GM18873 (cell line): ENCODE measurements around the gene REEP6.

Experiments
- ATAC-seq: cut with Tn5 transposase; IDR thresholded peaks from one replicate; pipeline ENCODE4 v1.9.1; 2021; ENCODE audit warnings: mild to moderate bottlenecking, moderate library complexity, moderate number of reproducible peaks; ENCODE audit not compliant: unreplicated experiment, low FRiP score

Gene REEP6

DNA sequence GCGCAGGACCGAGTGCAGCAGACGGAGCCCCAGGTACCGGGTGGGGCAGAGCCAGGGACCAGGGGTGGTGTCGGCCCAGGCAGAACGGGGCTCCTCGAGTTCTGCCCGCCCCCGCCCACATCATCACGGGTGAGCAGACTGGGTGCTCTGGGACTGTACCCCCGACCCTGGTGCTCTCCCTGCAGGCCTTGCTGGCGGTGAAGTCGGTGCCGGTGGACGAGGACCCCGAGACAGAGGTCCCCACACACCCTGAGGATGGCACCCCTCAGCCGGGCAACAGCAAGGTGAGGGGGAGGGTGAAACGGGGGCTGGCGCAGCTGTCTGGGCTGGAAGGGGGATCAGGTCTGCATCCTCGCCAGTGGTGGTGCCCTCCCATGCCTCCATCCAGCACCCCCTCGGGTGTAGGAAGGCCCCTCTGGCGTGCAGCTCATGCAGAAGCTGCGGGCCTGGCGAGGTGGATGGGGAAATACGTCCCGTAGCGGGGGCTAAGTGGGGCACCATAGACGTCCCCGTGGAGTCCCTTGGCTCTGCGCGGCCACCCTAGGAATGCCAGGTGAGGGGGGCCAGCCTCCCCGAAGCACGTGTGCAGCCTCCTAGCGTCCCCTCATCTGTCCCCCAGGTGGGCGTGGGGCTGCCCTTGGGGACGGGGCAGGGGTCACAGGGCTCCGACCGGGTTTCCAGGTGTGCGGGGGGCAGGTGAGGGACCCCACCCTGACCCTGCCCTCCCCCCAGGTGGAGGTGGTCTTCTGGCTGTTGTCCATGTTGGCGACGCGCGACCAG, 34.7 kb upstream of the REEP6 start:
- ATAC-seq = no peak

DNA sequence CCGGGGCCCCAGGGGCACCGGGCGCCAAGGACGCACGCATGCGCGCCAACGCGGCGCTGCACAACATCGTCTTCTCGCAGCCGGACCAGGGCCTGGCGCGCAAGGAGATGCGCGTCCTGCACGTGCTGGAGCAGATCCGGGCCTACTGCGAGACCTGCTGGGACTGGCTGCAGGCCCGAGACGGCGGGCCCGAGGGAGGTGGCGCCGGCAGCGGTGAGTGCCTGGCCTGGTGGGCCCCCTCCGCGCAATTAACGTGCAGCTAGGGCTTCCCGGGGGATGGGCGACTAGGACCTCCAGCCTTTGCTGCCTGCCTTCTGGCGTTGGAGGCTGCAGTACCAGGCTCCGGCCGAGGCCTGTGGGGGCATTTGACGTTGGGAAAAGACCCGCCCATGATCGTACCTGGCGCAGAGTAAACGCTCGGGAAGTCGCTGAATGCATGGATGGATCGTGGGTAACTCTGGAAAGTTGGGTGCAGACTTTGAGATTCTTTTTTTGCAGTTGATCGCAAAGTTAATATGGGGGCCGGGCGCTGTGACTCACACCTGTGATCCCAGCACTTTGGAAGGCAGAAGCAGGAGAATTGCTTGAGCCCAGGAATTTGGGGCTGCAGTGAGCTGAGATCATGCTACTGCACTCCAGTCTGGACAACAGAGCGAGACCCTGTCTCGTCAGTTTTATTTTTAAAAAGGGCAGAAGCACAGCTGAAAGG, 33.8 kb upstream of the REEP6 start:
- no peak for ATAC-seq

DNA sequence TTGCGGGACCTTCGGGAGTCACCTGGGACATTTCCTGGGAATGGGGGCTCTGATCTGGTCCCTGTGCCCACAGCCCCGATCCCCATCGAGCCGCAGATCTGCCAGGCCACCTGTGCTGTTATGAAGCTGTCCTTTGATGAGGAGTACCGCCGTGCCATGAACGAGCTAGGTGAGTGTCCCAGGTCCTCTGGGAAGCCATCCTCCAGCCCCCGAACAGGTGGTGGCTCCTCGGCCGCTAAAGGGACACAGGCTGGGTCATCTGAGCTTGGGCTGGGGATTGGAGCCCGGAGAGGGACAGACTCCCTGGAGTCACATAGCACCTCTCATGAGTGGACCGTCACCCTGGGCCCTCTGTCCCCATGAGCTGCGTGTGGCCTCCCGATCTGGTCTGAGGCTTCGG, 33.1 kb upstream of the REEP6 start:
- ATAC-seq = no peak

DNA sequence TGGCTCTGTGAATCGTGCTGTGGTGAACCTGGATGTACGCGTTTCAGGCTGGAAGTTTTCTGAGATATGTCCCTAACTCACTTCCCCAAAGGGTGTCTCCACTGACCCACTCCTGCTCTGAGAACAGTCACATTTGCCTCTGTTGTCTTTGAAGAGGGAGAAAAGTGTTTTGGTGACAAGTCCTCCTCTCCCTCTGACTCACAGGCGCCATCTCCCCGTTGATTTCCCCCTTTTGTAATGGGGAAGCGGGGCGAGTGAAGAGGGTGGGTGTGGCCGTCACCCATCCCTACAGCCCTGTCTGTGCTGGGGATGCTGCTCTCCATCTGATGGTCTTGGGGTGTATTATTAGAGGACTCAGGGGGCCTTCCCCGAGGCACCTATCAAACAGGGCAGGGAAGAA, 31.5 kb upstream of the REEP6 start:
- ATAC-seq = no peak

DNA sequence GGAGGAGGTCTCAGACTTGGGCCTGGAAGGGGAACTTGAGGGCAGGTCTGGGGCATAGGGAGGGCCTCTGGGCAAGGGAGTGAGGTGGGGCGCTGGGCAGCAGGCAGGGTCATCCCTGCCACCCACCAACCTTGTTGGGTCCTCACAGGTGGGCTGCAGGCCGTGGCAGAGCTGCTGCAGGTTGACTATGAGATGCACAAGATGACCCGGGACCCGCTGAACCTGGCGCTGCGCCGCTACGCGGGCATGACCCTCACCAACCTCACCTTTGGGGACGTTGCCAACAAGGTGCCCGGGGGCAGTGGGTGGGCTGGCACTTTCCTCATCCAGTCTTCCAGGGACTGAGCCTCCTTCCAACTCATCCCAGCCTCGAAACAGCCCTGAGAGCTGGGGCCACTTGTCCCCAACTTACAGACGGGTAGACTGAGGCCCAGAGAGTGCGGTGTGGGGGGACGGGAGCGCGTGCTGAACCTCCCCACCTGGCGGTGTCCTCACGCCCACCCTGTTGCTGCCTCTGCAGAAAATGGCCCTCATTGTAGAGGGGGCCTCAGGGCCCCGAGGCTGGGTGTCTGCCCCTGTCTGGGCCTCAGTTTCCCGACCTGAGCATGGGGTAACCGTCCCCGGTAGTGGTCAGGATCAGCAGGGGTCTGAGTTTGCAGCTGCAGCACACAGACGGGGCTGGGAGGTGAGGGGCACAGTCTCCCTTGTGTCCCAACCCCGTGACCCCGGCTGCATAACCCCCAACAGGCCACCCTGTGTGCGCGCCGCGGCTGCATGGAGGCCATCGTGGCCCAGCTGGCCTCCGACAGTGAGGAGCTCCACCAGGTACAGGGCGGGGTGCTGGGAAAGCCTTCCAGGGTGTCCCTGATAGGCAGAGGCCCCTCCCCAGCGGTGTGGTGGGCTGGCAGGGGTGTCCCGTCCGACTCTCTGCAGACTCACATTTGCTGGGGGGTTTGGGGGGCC, 30.7 kb upstream of the REEP6 start:
- no peak for ATAC-seq

DNA sequence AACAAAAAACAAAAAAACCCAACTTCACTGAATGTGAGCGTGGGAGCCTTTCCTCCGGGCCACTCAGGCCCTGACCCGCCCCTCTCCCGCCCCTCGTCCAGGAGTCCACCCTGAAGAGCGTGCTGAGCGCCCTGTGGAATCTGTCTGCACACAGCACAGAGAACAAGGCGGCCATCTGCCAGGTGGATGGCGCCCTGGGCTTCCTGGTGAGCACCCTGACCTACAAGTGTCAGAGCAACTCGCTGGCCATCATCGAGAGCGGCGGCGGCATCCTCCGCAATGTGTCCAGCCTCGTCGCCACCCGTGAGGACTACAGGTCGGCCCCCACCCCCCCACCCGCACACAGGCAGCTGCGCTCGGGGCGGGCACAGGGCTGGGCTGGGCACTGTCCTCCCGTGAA, 29.1 kb upstream of the REEP6 start:
- no peak for ATAC-seq

DNA sequence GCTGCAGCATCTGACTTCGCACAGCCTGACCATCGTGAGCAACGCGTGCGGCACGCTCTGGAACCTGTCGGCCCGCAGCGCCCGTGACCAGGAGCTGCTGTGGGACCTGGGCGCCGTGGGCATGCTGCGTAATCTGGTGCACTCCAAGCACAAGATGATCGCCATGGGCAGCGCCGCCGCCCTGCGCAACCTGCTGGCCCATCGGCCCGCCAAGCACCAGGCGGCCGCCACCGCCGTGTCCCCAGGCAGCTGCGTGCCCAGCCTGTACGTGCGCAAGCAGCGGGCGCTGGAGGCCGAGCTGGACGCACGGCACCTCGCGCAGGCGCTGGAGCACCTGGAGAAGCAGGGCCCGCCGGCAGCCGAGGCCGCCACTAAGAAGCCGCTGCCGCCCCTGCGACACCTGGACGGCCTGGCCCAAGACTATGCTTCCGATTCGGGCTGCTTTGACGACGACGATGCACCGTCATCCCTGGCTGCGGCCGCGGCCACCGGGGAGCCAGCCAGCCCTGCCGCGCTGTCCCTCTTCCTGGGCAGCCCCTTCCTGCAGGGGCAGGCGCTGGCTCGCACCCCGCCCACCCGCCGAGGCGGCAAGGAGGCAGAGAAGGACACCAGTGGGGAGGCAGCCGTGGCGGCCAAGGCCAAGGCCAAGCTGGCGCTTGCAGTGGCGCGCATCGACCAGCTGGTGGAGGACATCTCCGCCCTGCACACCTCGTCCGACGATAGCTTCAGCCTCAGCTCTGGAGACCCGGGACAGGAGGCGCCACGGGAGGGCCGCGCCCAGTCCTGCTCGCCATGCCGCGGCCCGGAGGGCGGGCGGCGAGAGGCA, 25.6 kb upstream of the REEP6 start:
- ATAC-seq = no peak

DNA sequence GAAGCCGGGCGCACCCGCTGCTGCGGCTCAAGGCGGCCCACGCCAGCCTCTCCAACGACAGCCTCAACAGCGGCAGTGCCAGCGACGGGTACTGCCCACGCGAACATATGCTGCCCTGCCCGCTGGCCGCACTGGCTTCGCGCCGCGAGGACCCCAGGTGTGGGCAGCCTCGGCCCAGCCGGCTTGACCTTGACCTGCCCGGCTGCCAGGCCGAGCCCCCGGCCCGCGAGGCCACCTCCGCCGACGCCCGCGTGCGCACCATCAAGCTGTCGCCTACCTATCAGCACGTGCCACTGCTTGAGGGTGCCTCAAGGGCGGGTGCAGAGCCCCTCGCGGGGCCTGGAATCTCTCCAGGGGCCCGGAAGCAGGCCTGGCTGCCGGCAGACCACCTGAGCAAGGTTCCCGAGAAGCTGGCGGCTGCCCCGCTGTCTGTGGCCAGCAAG, 24.9 kb upstream of the REEP6 start:
- no peak for ATAC-seq

DNA sequence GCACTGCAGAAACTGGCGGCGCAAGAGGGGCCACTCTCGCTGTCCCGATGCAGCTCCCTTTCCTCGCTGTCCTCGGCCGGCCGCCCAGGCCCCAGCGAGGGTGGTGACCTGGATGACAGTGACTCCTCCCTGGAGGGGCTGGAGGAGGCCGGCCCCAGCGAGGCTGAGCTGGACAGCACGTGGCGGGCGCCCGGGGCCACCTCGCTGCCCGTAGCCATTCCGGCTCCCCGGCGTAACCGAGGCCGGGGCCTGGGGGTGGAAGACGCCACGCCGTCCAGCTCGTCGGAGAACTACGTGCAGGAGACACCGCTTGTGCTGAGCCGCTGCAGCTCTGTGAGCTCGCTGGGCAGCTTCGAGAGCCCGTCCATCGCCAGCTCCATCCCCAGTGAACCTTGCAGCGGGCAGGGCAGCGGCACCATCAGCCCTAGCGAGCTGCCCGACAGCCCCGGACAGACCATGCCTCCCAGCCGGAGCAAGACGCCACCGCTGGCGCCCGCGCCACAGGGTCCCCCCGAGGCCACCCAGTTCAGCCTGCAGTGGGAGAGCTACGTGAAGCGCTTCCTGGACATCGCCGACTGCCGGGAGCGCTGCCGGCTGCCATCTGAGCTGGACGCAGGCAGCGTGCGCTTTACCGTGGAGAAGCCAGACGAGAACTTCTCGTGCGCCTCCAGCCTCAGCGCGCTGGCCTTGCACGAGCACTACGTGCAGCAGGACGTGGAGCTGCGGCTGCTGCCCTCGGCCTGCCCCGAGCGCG, 24.3 kb upstream of the REEP6 start:
- ATAC-seq = no peak

DNA sequence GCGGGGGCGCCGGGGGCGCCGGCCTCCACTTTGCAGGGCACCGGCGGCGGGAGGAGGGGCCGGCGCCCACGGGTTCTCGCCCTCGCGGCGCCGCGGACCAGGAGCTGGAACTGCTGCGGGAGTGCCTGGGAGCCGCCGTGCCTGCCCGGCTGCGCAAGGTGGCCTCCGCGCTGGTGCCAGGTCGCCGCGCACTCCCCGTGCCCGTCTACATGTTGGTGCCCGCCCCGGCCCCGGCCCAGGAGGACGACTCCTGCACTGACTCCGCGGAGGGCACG, 23.8 kb upstream of the REEP6 start:
- no peak for ATAC-seq

DNA sequence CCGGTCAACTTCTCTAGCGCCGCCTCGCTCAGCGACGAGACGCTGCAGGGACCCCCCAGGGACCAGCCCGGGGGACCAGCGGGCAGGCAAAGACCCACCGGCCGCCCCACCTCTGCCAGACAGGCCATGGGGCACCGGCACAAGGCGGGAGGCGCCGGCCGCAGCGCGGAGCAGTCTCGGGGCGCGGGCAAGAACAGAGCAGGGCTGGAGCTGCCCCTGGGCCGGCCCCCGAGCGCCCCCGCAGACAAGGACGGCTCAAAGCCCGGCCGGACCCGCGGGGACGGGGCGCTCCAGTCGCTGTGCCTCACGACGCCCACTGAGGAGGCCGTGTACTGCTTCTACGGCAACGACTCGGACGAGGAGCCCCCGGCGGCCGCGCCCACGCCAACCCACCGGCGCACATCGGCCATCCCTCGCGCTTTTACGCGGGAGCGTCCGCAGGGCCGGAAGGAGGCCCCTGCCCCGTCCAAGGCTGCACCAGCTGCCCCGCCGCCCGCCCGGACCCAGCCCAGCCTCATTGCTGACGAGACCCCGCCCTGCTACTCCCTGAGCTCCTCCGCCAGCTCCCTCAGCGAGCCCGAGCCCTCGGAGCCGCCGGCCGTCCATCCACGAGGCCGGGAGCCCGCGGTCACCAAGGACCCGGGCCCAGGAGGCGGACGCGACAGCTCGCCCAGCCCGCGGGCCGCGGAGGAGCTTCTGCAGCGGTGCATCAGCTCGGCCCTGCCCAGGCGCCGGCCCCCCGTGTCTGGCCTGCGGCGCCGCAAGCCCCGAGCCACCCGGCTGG, 23.3 kb upstream of the REEP6 start:
- no peak for ATAC-seq

DNA sequence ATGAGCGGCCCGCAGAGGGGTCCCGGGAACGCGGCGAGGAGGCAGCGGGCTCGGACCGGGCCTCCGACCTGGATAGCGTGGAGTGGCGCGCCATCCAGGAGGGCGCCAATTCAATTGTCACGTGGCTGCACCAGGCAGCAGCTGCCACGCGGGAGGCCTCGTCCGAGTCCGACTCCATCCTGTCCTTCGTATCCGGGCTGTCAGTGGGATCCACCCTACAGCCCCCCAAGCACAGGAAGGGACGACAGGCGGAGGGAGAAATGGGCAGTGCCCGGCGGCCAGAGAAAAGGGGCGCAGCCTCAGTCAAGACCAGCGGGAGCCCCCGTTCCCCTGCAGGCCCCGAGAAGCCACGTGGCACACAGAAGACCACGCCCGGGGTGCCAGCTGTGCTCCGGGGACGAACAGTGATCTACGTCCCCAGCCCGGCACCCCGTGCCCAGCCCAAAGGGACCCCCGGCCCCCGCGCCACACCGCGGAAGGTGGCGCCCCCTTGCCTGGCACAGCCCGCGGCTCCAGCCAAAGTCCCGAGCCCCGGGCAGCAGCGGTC, 22.6 kb upstream of the REEP6 start:
- no peak for ATAC-seq

DNA sequence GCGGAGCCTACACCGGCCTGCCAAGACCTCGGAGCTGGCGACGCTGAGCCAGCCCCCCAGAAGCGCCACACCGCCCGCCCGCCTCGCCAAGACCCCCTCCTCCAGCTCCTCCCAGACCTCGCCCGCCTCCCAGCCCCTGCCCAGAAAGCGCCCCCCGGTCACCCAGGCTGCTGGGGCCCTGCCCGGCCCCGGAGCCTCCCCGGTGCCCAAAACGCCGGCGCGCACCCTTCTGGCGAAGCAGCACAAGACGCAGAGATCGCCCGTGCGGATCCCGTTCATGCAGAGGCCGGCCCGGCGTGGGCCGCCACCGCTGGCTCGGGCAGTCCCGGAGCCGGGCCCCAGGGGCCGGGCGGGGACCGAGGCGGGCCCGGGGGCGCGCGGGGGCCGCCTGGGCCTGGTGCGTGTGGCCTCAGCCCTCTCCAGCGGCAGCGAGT, 22.1 kb upstream of the REEP6 start:
- ATAC-seq = no peak

DNA sequence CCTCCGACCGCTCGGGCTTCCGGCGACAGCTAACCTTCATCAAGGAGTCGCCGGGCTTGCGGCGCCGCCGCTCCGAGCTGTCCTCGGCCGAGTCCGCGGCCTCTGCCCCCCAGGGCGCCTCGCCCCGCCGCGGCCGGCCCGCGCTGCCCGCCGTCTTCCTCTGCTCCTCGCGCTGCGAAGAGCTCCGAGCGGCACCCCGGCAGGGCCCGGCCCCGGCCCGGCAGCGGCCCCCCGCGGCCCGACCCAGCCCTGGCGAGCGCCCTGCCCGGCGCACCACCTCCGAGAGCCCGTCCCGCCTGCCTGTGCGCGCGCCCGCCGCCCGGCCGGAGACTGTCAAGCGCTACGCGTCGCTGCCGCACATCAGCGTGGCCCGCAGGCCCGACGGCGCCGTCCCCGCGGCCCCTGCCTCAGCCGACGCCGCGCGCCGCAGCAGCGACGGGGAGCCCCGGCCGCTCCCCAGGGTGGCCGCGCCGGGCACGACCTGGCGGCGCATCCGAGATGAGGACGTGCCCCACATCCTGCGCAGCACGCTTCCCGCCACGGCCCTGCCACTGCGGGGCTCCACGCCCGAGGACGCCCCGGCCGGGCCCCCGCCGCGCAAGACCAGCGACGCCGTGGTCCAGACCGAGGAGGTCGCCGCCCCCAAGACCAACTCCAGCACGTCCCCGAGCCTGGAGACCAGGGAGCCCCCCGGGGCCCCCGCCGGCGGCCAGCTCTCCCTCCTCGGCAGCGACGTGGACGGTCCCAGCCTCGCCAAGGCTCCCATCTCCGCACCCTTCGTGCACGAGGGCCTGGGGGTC, 21.5 kb upstream of the REEP6 start:
- ATAC-seq = no peak

DNA sequence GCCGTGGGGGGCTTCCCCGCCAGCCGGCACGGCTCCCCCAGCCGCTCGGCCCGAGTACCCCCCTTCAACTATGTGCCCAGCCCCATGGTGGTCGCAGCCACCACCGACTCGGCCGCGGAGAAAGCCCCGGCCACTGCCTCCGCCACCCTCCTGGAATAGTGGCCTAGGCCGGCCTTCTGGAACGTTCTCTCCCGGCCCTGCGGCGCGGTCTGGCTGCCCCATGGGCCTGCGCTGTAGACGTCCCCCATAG, 21.0 kb upstream of the REEP6 start:
- ATAC-seq = no peak

DNA sequence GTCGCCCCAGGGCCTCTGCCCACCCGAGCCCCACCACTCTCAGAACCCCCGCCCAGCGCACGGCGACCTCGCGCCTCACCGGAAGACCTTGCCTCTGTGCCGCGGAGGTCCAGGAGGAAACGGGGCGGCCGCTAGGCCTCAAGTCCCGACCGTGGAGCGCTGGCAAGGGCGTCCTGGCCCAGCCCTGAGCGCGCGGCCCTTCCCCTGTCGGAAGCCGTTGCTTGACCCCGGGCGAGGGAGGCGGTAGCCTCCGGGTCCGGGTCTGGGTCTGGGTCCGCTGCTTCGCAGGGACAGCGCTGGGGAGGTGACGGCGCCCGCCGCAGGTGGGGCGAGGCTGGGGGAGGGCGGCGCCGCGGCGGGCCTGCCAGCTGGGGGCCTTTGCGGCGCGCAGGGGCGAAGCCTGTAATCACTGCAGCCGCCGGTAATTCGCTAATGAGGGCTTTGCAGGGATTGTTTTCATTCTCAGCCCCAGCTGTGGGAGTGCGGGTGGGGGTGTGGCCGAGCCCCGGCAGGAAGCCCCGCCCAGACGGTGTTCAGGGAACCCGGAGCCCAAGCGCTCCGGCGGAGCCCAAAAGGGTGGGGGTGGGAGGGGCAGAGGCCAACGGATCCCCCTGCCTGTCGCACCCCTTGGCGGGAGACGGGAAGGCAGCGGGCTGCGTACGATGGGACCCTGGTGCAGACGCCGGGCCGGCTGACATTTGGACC, 20.5 kb upstream of the REEP6 start:
- no peak for ATAC-seq

DNA sequence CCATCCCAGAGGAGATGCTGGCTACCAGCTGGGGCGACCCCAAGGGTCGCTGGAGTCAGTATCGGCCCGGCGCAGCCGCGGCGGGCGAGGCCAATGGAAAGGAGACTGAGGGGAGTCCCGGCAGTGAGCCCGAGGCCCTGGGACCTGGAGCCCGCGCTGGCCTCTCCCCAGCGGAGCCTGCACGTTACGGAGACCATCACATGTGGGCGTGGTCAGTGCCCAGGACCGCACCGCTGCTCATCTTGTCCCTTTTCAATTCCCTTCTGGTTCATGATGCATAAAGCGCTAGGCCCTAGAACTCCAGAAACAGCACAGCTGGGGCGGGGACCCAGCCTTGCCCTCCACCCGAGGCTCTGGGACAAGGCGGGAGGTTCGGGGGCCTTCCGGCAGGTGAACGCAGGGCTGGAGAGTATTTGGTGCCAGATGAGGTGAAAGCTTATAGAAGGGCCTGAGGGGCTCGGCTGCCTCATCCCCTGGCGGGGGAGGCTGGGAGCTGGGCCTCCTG, 19.9 kb upstream of the REEP6 start:
- ATAC-seq = no peak
